H1 (cell line): ENCODE measurements around the gene VPS37C. TPM values are rescaled to one million over a fixed set of nuclear protein-coding genes. Genes with fewer than 3 reads are reported as not detected.

ENCODE experiments used
- CTCF ChIA-PET: fragments of 300-600 bp; sonication (Branson Sonifier 250); formaldehyde crosslinking; loops from one replicate; lab custom pipeline; 2021; ENCODE audit not compliant: partially characterized antibody; lab: Charles Lee
- POLR2A ChIA-PET: fragments of 300-600 bp; sonication (Branson Sonifier 250); formaldehyde crosslinking; loops from one replicate; lab custom pipeline; 2021; ENCODE audit warnings: inconsistent platforms; ENCODE audit not compliant: partially characterized antibody; lab: Charles Lee
- DNase-seq, 2 experiments: peaks; one replicate each; pipeline versions ENCODE4 v3.0.0 to v3.0.0-alpha.2; 2010 to 2022; ENCODE audit warnings: low spot score in 2 of 2, low read depth in 1 of 2, mixed read lengths in 1 of 2
- FAIRE-seq: peaks from 2 replicates; lab custom pipeline; 2011; peaks lifted over from hg19 to GRCh38; lab: Jason Lieb, UNC
- H2AFZ ChIP-seq: 2 replicates; pipeline ENCODE4 v1.8.1; 2012; ENCODE audit warnings: low read length, inconsistent platforms
- H2AK5ac ChIP-seq: 2 replicates; pipeline ENCODE4 v1.6.1; 2013; ENCODE audit warnings: low read depth, low read length
- H2BK120ac ChIP-seq: replicated peaks from 2 replicates; pipeline ENCODE3; 2013; ENCODE audit warnings: low read depth, low read length, inconsistent platforms
- H2BK12ac ChIP-seq: 2 replicates; pipeline ENCODE4 v1.6.1; 2013; ENCODE audit warnings: low read depth, low read length
- H2BK15ac ChIP-seq: 2 replicates; pipeline ENCODE4 v1.6.1; 2013; ENCODE audit warnings: low read length
- H2BK20ac ChIP-seq: 2 replicates; pipeline ENCODE4 v1.6.1; 2013; ENCODE audit warnings: low read length
- H2BK5ac ChIP-seq: 2 replicates; pipeline ENCODE4 v1.6.1; 2013; ENCODE audit warnings: low read depth, low read length
- H3K14ac ChIP-seq: 2 replicates; pipeline ENCODE4 v1.6.1; 2013; ENCODE audit warnings: inconsistent platforms; ENCODE audit not compliant: insufficient read length
- H3K18ac ChIP-seq: 2 replicates; pipeline ENCODE4 v1.6.1; 2013; ENCODE audit warnings: low read length; ENCODE audit errors: extremely low read depth
- H3K23ac ChIP-seq: 2 replicates; pipeline ENCODE4 v1.6.1; 2013; ENCODE audit warnings: inconsistent platforms; ENCODE audit not compliant: insufficient read length
- H3K23me2 ChIP-seq: 2 replicates; pipeline ENCODE4 v1.6.1; 2013; ENCODE audit warnings: low read depth, low read length
- H3K27ac ChIP-seq: 2 replicates; pipeline ENCODE4 v1.6.1; 2011; ENCODE audit warnings: low read depth, low read length, inconsistent platforms
- H3K27me3 ChIP-seq, 4 experiments: replicated peaks in 1 of 4; 1 replicate in 1 of 4; 2 replicates in 3 of 4; pipeline versions ENCODE4 v1.6.1 to v1.8.1; 2011 to 2013; ENCODE audit warnings: low read length in 3 of 4, mild to moderate bottlenecking in 3 of 4, inconsistent platforms in 2 of 4, mixed read lengths in 2 of 4, moderate library complexity in 1 of 4; ENCODE audit not compliant: control insufficient read depth in 3 of 4, insufficient read depth in 3 of 4; ENCODE audit errors: extremely low read depth in 1 of 4
- H3K36me3 ChIP-seq, 4 experiments: 2 replicates each; pipeline versions ENCODE4 v1.6.1 to v1.8.1; 2011 to 2013; ENCODE audit warnings: mild to moderate bottlenecking in 4 of 4, low read length in 3 of 4, moderate library complexity in 2 of 4, control low read depth in 1 of 4, inconsistent platforms in 1 of 4; ENCODE audit not compliant: insufficient read depth in 4 of 4, control insufficient read depth in 2 of 4
- H3K4ac ChIP-seq: replicated peaks from 2 replicates; pipeline ENCODE3; 2013; ENCODE audit warnings: low read length, low read depth, mixed read lengths, inconsistent platforms; ENCODE audit not compliant: insufficient read length
- H3K4me1 ChIP-seq, 4 experiments: replicated peaks in 1 of 4; 1 replicate in 1 of 4; 2 replicates in 3 of 4; pipeline versions ENCODE4 v1.6.1 to v1.8.1; 2011 to 2013; ENCODE audit warnings: low read length in 3 of 4, inconsistent platforms in 2 of 4, mixed read lengths in 1 of 4; ENCODE audit not compliant: insufficient read depth in 4 of 4, control insufficient read depth in 3 of 4
- H3K4me2 ChIP-seq, 2 experiments: 2 replicates each; pipeline versions ENCODE4 v1.6.1 to v1.8.1; 2011 to 2013; ENCODE audit warnings: low read depth in 2 of 2, low read length in 2 of 2, control low read depth in 1 of 2, inconsistent platforms in 1 of 2, mild to moderate bottlenecking in 1 of 2; ENCODE audit not compliant: insufficient read depth in 1 of 2
- H3K4me3 ChIP-seq, 4 experiments: fragments of 200-600, 300-600 bp in 1 of 4; sonication (generic), shearing (Covaris generic), sonication (Bioruptor Twin) in 1 of 4; 2 replicates each; pipeline versions ENCODE4 v1.5.1 to v1.8.1; 2011 to 2016; ENCODE audit warnings: low read length in 4 of 4, low read depth in 3 of 4, control low read depth in 2 of 4, inconsistent platforms in 2 of 4, mild to moderate bottlenecking in 2 of 4, mixed read lengths in 1 of 4, moderate library complexity in 1 of 4; ENCODE audit not compliant: insufficient read depth in 2 of 4; ENCODE audit errors: extremely low read depth in 1 of 4
- H3K56ac ChIP-seq: replicated peaks from 2 replicates; pipeline ENCODE3; 2013; ENCODE audit warnings: low read depth, mild to moderate bottlenecking, mixed read lengths, low read length, inconsistent platforms; ENCODE audit not compliant: insufficient read length
- H3K79me1 ChIP-seq: 2 replicates; pipeline ENCODE4 v1.6.1; 2013; ENCODE audit warnings: low read depth, low read length, control low read depth
- H3K79me2 ChIP-seq, 2 experiments: 2 replicates each; pipeline versions ENCODE4 v1.6.1 to v1.8.1; 2012 to 2013; ENCODE audit warnings: low read length in 2 of 2, mild to moderate bottlenecking in 2 of 2, inconsistent platforms in 1 of 2; ENCODE audit not compliant: insufficient read depth in 2 of 2, control insufficient read depth in 1 of 2
- H3K9ac ChIP-seq, 4 experiments: replicated peaks in 1 of 4; 1 replicate in 1 of 4; 2 replicates in 3 of 4; pipeline versions ENCODE4 v1.6.1 to v1.8.1; 2011 to 2013; ENCODE audit warnings: low read depth in 3 of 4, low read length in 3 of 4, control low read depth in 2 of 4, mild to moderate bottlenecking in 2 of 4, moderate library complexity in 2 of 4, inconsistent platforms in 1 of 4; ENCODE audit errors: extremely low read depth in 1 of 4
- H3K9me3 ChIP-seq, 2 experiments: 2 replicates each; pipeline versions ENCODE4 v1.6.1 to v1.8.1; 2012 to 2013; ENCODE audit warnings: mild to moderate bottlenecking in 2 of 2, moderate library complexity in 2 of 2, control low read depth in 1 of 2, inconsistent platforms in 1 of 2, low read depth in 1 of 2, low read length in 1 of 2, mixed read lengths in 1 of 2; ENCODE audit not compliant: insufficient read depth in 2 of 2
- H4K20me1 ChIP-seq, 2 experiments: replicated peaks in 1 of 2; 2 replicates each; pipeline versions ENCODE3 to v1.8.1; 2011 to 2013; ENCODE audit warnings: inconsistent platforms in 2 of 2, low read length in 2 of 2, mild to moderate bottlenecking in 1 of 2; ENCODE audit not compliant: insufficient read depth in 2 of 2, control insufficient read depth in 1 of 2
- H4K5ac ChIP-seq: 2 replicates; pipeline ENCODE4 v1.6.1; 2013; ENCODE audit warnings: low read length, low read depth, mixed read lengths, inconsistent platforms; ENCODE audit not compliant: insufficient read length
- H4K8ac ChIP-seq: 2 replicates; pipeline ENCODE4 v1.8.0; 2013; ENCODE audit warnings: mild to moderate bottlenecking, moderate library complexity, low read length, inconsistent platforms; ENCODE audit not compliant: insufficient read depth; ENCODE audit errors: extremely low read depth
- H4K91ac ChIP-seq: replicated peaks from 2 replicates; pipeline ENCODE3; 2013; ENCODE audit warnings: low read length, mixed read lengths, inconsistent platforms; ENCODE audit not compliant: insufficient read length
- EP300 ChIP-seq, 2 experiments: IDR thresholded peaks; 1 replicate in 1 of 2; 2 replicates in 1 of 2; pipeline ENCODE4 v1.6.1; 2011 to 2012; ENCODE audit warnings: low read depth in 2 of 2, low read length in 2 of 2, mild to moderate bottlenecking in 2 of 2, borderline replicate concordance in 1 of 2, inconsistent platforms in 1 of 2, moderate library complexity in 1 of 2
- NRF1 ChIP-seq: IDR thresholded peaks from 2 replicates; pipeline ENCODE4 v1.6.1; 2011; ENCODE audit warnings: mild to moderate bottlenecking, low read depth, low read length, improper control_type of control experiment
- SIX5 ChIP-seq: IDR thresholded peaks from 2 replicates; pipeline ENCODE4 v1.6.1; 2011; ENCODE audit warnings: mild to moderate bottlenecking, low read depth, low read length
- TCF12 ChIP-seq: IDR thresholded peaks from 2 replicates; pipeline ENCODE4 v1.6.1; 2011; ENCODE audit warnings: low read depth, mild to moderate bottlenecking, low read length
- YY1 ChIP-seq: IDR thresholded peaks from 2 replicates; pipeline ENCODE4 v1.6.1; 2011; ENCODE audit warnings: low read depth, mild to moderate bottlenecking, low read length
- WGBS, 2 experiments: shearing (Covaris generic) in 1 of 2; methylation state at CpG; one replicate each; pipeline versions ENCODE4 v1.1.6 to v1.1.7; 2013 to 2015; ENCODE audit warnings: low lambda C conversion rate in 2 of 2, mixed read lengths in 2 of 2, inconsistent platforms in 1 of 2, low coverage in 1 of 2, missing lambda C conversion rate in 1 of 2; ENCODE audit not compliant: insufficient replicate concordance in 2 of 2, insufficient coverage in 1 of 2, insufficient read length in 1 of 2; ENCODE audit errors: extremely low coverage in 1 of 2, missing lambda C conversion rate in 1 of 2; 5-methylcytosine and 5-hydroxymethylcytosine counted together
- polyA plus RNA-seq, 7 experiments: library from polyadenylated mRNA; depleted of rRNA in 3 of 7; stranded (reverse) in 5 of 7; unstranded in 2 of 7; fragments of >200 nt in 5 of 7; fragments of 200-250 nt in 2 of 7; gene quantifications; 1 replicate in 5 of 7; 2 replicates in 1 of 7; 4 replicates in 1 of 7; pipeline versions ENCODE4 v1.2.1 to v1.2.3, GENCODE V29; 2011 to 2013; ENCODE audit warnings: missing spikeins in 2 of 7, mixed read lengths in 2 of 7
- total RNA-seq: library from RNA; stranded (reverse); fragmentation: NEBNext Ultra II Directional; extraction: Animal tissue kit (Norgen Biotek cat#: 25700); gene quantifications from 2 replicates; pipeline ENCODE4 v1.2.1, GENCODE V29; 2021
- TF ChIP-seq, protein P1 (sequence below): IDR thresholded peaks from 2 replicates; pipeline ENCODE4 v1.6.1; 2012; ENCODE audit warnings: inconsistent platforms

The VPS37C gene
- total and polyA plus RNA-seq, 2 of the 8 experiments (the other 6 are each of a cell fraction or from before 2014, with no cell fraction given), result 12.9 to 21.0 TPM

DNA sequence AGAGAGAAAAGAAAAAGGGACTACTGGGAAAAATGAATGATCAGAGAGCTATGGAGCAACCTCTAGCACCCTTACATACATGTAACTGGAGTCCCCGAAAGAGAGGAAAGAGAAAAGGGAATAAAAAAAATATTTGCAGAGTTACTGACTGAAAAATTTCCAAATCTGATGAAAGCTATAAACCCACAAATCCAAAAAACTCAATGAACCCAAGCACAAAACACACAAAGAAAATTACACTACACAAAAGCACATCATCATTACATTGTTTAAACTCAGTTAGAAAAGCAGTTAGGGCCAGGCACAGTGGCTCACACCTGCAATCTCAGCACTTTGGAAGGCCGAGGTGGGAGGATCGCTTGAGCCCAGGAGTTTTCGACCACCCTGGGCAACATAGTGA is 6.7 kb downstream of the VPS37C start:
- H4K5ac ChIP-seq, result no peak overlapping the region
- peaks cover 2 to 21% (median 9%) of the 10 kb centered on the region in 4 experiments; a peak in 6 of 7 replicates for H3K4me1 ChIP-seq
- H3K79me1 ChIP-seq, result peaks cover 13% of the 10 kb centered on the region
- H3K23ac ChIP-seq, result no peak overlapping the region
- ChIA-PET CTCF (interaction anchor here (1.0 to 2.9 kb wide), 5 partner anchors 14 to 294 kb away, joined by 3 to 13 read pairs (median 4); no protein-coding TSS in a partner anchor), POLR2A (no interaction called here)
- no peak overlapping the region for H3K18ac ChIP-seq
- H3K4ac ChIP-seq, result no peak overlapping the region
- H2BK12ac ChIP-seq, result no peak overlapping the region
- no peak for FAIRE-seq
- no peaks in the 10 kb centered on the region for H3K27me3 ChIP-seq
- no peak overlapping the region for H2AFZ ChIP-seq
- no peak overlapping the region for H4K8ac ChIP-seq
- H3K36me3 ChIP-seq, result no peaks in the 10 kb centered on the region
- H2BK15ac ChIP-seq, result no peak overlapping the region
- H4K20me1 ChIP-seq, result peaks cover 0 to 15% of the 10 kb centered on the region in 2 experiments
- H3K14ac ChIP-seq, result no peak overlapping the region
- peaks cover 0 to 72% of the 10 kb centered on the region in 2 experiments; a peak in 2 of 4 replicates for H3K79me2 ChIP-seq
- no peak overlapping the region for H3K9ac ChIP-seq
- H3K27ac ChIP-seq, result no peak overlapping the region
- H3K9me3 ChIP-seq, result no peaks in the 10 kb centered on the region
- no peak overlapping the region for H3K56ac ChIP-seq
- H2BK20ac ChIP-seq, result no peak overlapping the region
- no peaks in the 10 kb centered on the region for H3K23me2 ChIP-seq
- H3K4me2 ChIP-seq, result no peak overlapping the region
- no peak overlapping the region for H2BK120ac ChIP-seq
- DNase-seq, result no peak
- no peak for TF ChIP-seq SIX5
- no peak for TF ChIP-seq YY1
- no peak for TF ChIP-seq EP300 (IDR thresholded peaks at IDR 0.05; ENCODE audit: borderline replicate concordance in 1 of 2, low read depth in 2 of 2, low read length in 2 of 2)
- no peak for TF ChIP-seq NRF1
- TF ChIP-seq, protein P1, sequence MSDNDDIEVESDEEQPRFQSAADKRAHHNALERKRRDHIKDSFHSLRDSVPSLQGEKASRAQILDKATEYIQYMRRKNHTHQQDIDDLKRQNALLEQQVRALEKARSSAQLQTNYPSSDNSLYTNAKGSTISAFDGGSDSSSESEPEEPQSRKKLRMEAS, result no peak
- no peak for TF ChIP-seq TCF12
- no peak overlapping the region for H4K91ac ChIP-seq
- H2BK5ac ChIP-seq, result no peak overlapping the region
- WGBS, 2 experiments, result 90% methylated on average over 4 of the region's 4 CpGs; no CpG with 5 or more reads in 1 of the 2 experiments
- H3K4me3 ChIP-seq, result no peak overlapping the region
- H2AK5ac ChIP-seq, result no peak overlapping the region
